ENCODE data around the gene CDYL2. TPM values are rescaled to one million over a fixed set of nuclear protein-coding genes. Genes with fewer than 3 reads are reported as not detected.

Gene CDYL2
- total RNA-seq (2022; extraction: Qiagen RNA extraction) = 0.34 to 0.61 TPM (median 0.41 TPM) in 5 replicates

GRCh38 chr16:80804526-80805383 is at the start of gene CDYL2:
TSS of gene CDYL2 (minus strand) at chr16:80804598. CDS start at chr16:80804173, 425 bp downstream.

Other genes starting within 250 kb of the CDYL2 start
- 111 to 131 TPM (median 114 TPM) in 5 replicates for gene CMC2, start 202.3 kb upstream of the CDYL2 start, total RNA-seq (2022; extraction: Qiagen RNA extraction)
- gene CENPN, start 202.6 kb upstream of the CDYL2 start, total RNA-seq (2022; extraction: Qiagen RNA extraction) = 62.7 to 117 TPM (median 67.6 TPM) in 5 replicates
- 28.2 to 31.8 TPM (median 30.5 TPM) in 5 replicates for gene ATMIN, start 231.2 kb upstream of the CDYL2 start, total RNA-seq (2022; extraction: Qiagen RNA extraction)